Sigmoid colon (tissue), 7 donors: ENCODE results near the gene MACROD2. TPM values are rescaled to one million over a fixed set of nuclear protein-coding genes. Genes with fewer than 3 reads are reported as not detected.

Source experiments
- DNase-seq: peaks from one replicate; pipeline ENCODE4 v3.0.0-alpha.2; 2019
- H3K27ac ChIP-seq, 4 donors: fragments of 200-600 bp; sonication (generic); one replicate each; pipeline ENCODE4 v1.5.1; 2016 to 2019; ENCODE audit warnings: mild to moderate bottlenecking in 1 of 4
- H3K27me3 ChIP-seq, 3 donors: fragments of 200-600 bp; sonication (generic); one replicate each; pipeline ENCODE4 v1.5.1; 2019; ENCODE audit warnings: mild to moderate bottlenecking in 1 of 3
- H3K36me3 ChIP-seq, 4 donors: fragments of 200-600 bp; sonication (generic); one replicate each; pipeline ENCODE4 v1.5.1; 2016 to 2019
- H3K4me1 ChIP-seq, 4 donors: fragments of 200-600 bp; sonication (generic); one replicate each; pipeline ENCODE4 v1.5.1; 2017 to 2019
- H3K4me3 ChIP-seq, 4 donors: fragments of 200-600 bp; sonication (generic); one replicate each; pipeline ENCODE4 v1.5.1; 2017 to 2019; ENCODE audit warnings: mild to moderate bottlenecking in 2 of 4, moderate library complexity in 1 of 4
- H3K9me3 ChIP-seq, 4 donors: fragments of 200-600 bp in 3 of 4; sonication (generic) in 3 of 4; one replicate each; pipeline versions ENCODE4 v1.5.1 to v1.6.1; 2013 to 2019
- CTCF ChIP-seq, 4 experiments: fragments of 450-650 bp in 3 of 4; fragments of 200-600 bp in 1 of 4; IDR thresholded peaks; one replicate each; pipeline ENCODE4 v1.5.1; 2016 to 2019; ENCODE audit warnings: antibody characterized with exemption in 4 of 4, mild to moderate bottlenecking in 3 of 4, moderate library complexity in 2 of 4
- EP300 ChIP-seq, 4 donors: sonication (generic); formaldehyde crosslinking; IDR thresholded peaks; one replicate each; pipeline ENCODE4 v1.6.1; 2017; ENCODE audit warnings: antibody characterized with exemption in 4 of 4
- POLR2A ChIP-seq, 2 donors: fragments of 450-650 bp; IDR thresholded peaks; one replicate each; pipeline ENCODE4 v1.6.1; 2016; ENCODE audit warnings: antibody characterized with exemption in 2 of 2, mild to moderate bottlenecking in 2 of 2, moderate library complexity in 2 of 2
- POLR2AphosphoS5 ChIP-seq, 4 donors: sonication (generic); formaldehyde crosslinking; IDR thresholded peaks; one replicate each; pipeline ENCODE4 v1.6.1; 2017; ENCODE audit warnings: antibody characterized with exemption in 4 of 4
- WGBS, 2 donors: extraction: QIAGEN DNeasy Blood & Tissue Kit; methylation state at CpG; one replicate each; pipeline ENCODE4 v1.1.7; 2013; 5-methylcytosine and 5-hydroxymethylcytosine counted together
- intact Hi-C: fragments of 100-400 bp; cut with DNase I; formaldehyde crosslinking; loops from one replicate; pipeline ENCODE4 v1.15.1; 2023
- polyA plus RNA-seq, 3 donors: library from polyadenylated mRNA; stranded (reverse); fragments of 200-250 nt; gene quantifications; one replicate each; pipeline ENCODE4 v1.2.3, GENCODE V29; 2013
- total RNA-seq, 4 donors: library from RNA; depleted of rRNA; stranded (reverse); fragments of >200 nt; gene quantifications; one replicate each; pipeline ENCODE4 v1.1.0, GENCODE V29; 2016
- donor health status: healthy with polysubstance abuse.
- donor health status: Bipolar disorder and iron deficiency.
- donor health status: healthy.

MACROD2 gene
- total and polyA plus RNA-seq, 7 donors, result 1.2 to 22.4 (median 5.8) TPM

- no peak for TF ChIP-seq CTCF (IDR thresholded peaks at IDR 0.05)
- TF ChIP-seq POLR2A (IDR thresholded peaks at IDR 0.05), result no peak
- TF ChIP-seq EP300 (IDR thresholded peaks at IDR 0.05), result no peak
- no peak for TF ChIP-seq POLR2AphosphoS5 (IDR thresholded peaks at IDR 0.05)
- H3K36me3 ChIP-seq, result no peaks in the 10 kb centered on the region
- no peaks in the 10 kb centered on the region for H3K27me3 ChIP-seq
- H3K9me3 ChIP-seq, result no peaks in the 10 kb centered on the region
- DNase-seq, result no peak
- intact Hi-C loops, result no loop called here
- 82 to 87% methylated on average over 5 of the region's 5 CpGs for WGBS, 2 donors
- H3K4me1 ChIP-seq, result no peaks in the 10 kb centered on the region
- H3K27ac ChIP-seq, result no peak overlapping the region
- H3K4me3 ChIP-seq, result no peak overlapping the region
These were observed 638.2 kb downstream of the MACROD2 start for GRCh38 chr20:14633507-14633906.

- Histone ChIP-seq H3K27me3 (no peaks in the 10 kb centered on the region), H3K4me3 (no peak overlapping the region), H3K4me1 (no peaks in the 10 kb centered on the region), H3K27ac (no peak overlapping the region), H3K9me3 (no peaks in the 10 kb centered on the region), H3K36me3 (no peaks in the 10 kb centered on the region)
- intact Hi-C loops, result no loop called here
- no peak for TF ChIP-seq POLR2A (IDR thresholded peaks at IDR 0.05)
- no peak for TF ChIP-seq CTCF (IDR thresholded peaks at IDR 0.05)
- no peak for TF ChIP-seq EP300 (IDR thresholded peaks at IDR 0.05)
- no peak for TF ChIP-seq POLR2AphosphoS5 (IDR thresholded peaks at IDR 0.05)
- no peak for DNase-seq
These were observed 639.3 kb downstream of the MACROD2 start for GRCh38 chr20:14634665-14635064.

GRCh38 chr20:14637441-14637840 lies 642.1 kb downstream of the MACROD2 start:
- TF ChIP-seq POLR2AphosphoS5 (IDR thresholded peaks at IDR 0.05) (no peak), POLR2A (IDR thresholded peaks at IDR 0.05) (no peak), EP300 (IDR thresholded peaks at IDR 0.05) (no peak), CTCF (IDR thresholded peaks at IDR 0.05) (no peak)
- intact Hi-C loops, result no loop called here
- 89 to 91% methylated on average over 4 of the region's 4 CpGs for WGBS, 2 donors

GRCh38 chr20:14643146-14643545 lies 647.8 kb downstream of the MACROD2 start:
- Histone ChIP-seq H3K4me3 (no peak overlapping the region), H3K27me3 (no peaks in the 10 kb centered on the region)

More at GRCh38 chr20:14637441-14637840, 642.1 kb downstream of the MACROD2 start:
- H3K4me1 ChIP-seq, result no peaks in the 10 kb centered on the region
- H3K27me3 ChIP-seq, result no peaks in the 10 kb centered on the region
- H3K36me3 ChIP-seq, result no peaks in the 10 kb centered on the region
- no peak overlapping the region for H3K4me3 ChIP-seq
- no peak for DNase-seq
- peaks cover 0 to 5% (median 2%) of the 10 kb centered on the region in 4 donors for H3K9me3 ChIP-seq
- no peak overlapping the region for H3K27ac ChIP-seq

More at GRCh38 chr20:14643146-14643545, 647.8 kb downstream of the MACROD2 start:
- TF ChIP-seq EP300 (IDR thresholded peaks at IDR 0.05) (no peak), CTCF (IDR thresholded peaks at IDR 0.05) (no peak), POLR2A (IDR thresholded peaks at IDR 0.05) (no peak), POLR2AphosphoS5 (IDR thresholded peaks at IDR 0.05) (no peak)
- H3K36me3 ChIP-seq, result no peaks in the 10 kb centered on the region
- H3K4me1 ChIP-seq, result no peaks in the 10 kb centered on the region
- no peak for DNase-seq
- H3K27ac ChIP-seq, result no peak overlapping the region
- H3K9me3 ChIP-seq, result peaks cover 0 to 5% (median 2%) of the 10 kb centered on the region in 4 donors
- intact Hi-C loops, result no loop called here
